Measurements from ENCODE around the gene GALNT9. TPM values are rescaled to one million over a fixed set of nuclear protein-coding genes. Genes with fewer than 3 reads are reported as not detected.
A peak's percentile ranks its signal among the peaks of the same experiment; 100 is the strongest.

GALNT9 gene
- total and polyA plus RNA-seq, 2 donors (not counting 1 experiment from before 2014, with no cell fraction given): 0.10 to 2.8 TPM

DNA sequence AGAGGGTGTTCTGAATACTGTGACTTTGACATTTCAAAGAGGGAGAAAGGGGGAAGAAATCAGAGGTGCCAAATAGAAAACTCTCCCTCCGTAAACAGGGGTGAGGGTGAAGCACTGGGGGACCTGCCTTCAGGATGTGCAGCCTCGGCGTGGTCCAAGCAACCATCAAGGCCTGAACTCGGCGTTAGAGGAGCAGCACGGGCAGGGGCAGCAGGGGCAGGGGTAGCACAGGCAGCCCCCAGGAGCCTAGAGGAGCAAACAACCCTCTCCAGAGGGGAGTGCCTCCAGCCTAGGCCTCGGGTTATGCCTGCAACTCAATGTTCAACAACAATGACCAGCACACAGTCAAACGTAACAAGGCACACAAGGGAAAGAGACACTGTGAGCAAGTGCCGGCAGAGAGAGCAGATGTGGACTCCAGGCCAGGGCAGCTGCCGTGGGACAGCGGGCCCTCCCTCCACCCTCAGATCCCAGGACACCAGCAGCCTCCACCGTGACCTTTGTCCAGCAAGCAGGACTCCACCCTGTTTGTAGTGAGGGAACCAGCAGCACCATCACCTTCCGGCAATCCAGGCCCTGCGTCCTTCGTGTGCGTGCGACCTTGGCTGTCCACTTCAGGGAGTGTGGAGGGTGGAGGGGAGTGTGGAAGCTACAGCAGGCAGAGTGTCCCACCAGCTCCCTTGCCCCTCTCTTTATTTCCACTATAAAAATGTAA, 18.0 kb downstream of the GALNT9 start:
- H3K4me2 ChIP-seq (ENCODE audit: extremely low read depth, insufficient read depth, low read length): no peak overlapping the region
- H3K27ac ChIP-seq (ENCODE audit: insufficient read depth, low read length): no peak overlapping the region
- no peaks in the 10 kb centered on the region for H3K27me3 ChIP-seq (ENCODE audit: control insufficient read depth, insufficient read depth, low read length)
- H3K4me3 ChIP-seq (replicated peaks in 1 of 4; ENCODE audit: control extremely low read depth in 1 of 4, insufficient read depth in 1 of 4, low read depth in 3 of 4, low read length in 4 of 4): no peak overlapping the region
- no peaks in the 10 kb centered on the region for H4K20me1 ChIP-seq (ENCODE audit: control insufficient read depth, extremely low read depth, insufficient read depth, low read length)
- no peak overlapping the region for H3K9ac ChIP-seq (ENCODE audit: insufficient read depth, low read length)
- H2AFZ ChIP-seq (ENCODE audit: low read length): no peak overlapping the region
- no peaks in the 10 kb centered on the region for H3K36me3 ChIP-seq (ENCODE audit: control insufficient read depth, insufficient read depth, low read length)
- H3K4me1 ChIP-seq (ENCODE audit: control insufficient read depth, extremely low read depth, insufficient read depth, low read length): no peaks in the 10 kb centered on the region
- no peaks in the 10 kb centered on the region for H3K9me3 ChIP-seq (ENCODE audit: control insufficient read depth, insufficient read depth, low read depth, low read length)
- TF ChIP-seq EZH2 (IDR thresholded peaks at IDR 0.05; ENCODE audit: low read length, missing control alignments) (no peak), CTCF (conservative IDR thresholded peaks at IDR 0.05 in 1 of 2, IDR thresholded peaks at IDR 0.05 in 1 of 2; ENCODE audit: low read depth in 1 of 2, low read length in 2 of 2) (no peak)
- DNase-seq (ENCODE audit: low read depth in 2 of 2): no peak
- no peaks in the 10 kb centered on the region for H3K79me2 ChIP-seq (ENCODE audit: control insufficient read depth, insufficient read depth, low read length)

DNA sequence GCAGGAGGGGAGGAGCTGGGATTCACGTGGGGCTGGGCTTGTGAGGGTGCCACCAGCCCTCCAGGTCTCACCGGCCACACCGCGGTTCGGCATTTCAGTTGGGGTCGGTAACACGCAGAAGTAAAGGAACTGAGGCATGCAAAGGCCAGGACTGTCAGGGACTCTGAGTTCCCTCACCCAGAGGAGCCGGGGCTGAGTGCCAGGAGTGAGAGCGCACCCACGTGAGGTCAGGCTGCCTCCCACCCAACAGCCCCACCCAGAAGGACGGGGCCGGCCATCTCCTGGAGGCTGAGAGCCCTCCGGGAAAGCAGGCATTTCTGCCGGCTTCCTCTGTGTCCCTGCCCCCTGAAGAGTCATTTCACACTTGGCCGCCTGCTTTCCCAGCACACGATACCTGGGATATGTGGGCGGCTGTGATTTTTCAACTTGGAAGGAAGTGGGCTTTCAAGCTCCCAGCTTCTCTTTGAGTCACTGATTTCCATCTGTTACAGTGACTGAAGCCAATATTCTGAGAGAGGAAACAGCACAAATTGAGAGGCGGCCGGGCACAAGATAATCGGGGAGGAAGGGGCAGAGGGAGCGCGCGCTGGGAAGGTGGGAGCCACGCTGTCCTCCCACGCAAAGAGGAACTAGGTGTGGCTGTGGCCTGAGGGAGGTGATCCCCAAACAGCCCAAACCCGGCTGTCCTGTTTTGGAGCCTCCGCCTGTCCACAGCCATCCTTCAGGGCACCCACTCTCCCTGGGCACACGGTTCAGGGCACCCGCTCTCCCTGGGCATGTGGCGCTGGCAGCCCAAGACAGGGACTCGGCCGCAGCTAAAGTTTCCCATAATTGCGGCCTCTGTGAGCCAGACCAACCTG, 19.0 kb downstream of the GALNT9 start:
- Histone ChIP-seq H4K20me1 (ENCODE audit: control insufficient read depth, extremely low read depth, insufficient read depth, low read length) (no peaks in the 10 kb centered on the region), H3K27ac (ENCODE audit: insufficient read depth, low read length) (no peak overlapping the region), H2AFZ (ENCODE audit: low read length) (no peak overlapping the region), H3K4me2 (ENCODE audit: extremely low read depth, insufficient read depth, low read length) (no peak overlapping the region), H3K4me1 (ENCODE audit: control insufficient read depth, extremely low read depth, insufficient read depth, low read length) (no peaks in the 10 kb centered on the region), H3K9me3 (ENCODE audit: control insufficient read depth, insufficient read depth, low read depth, low read length) (no peaks in the 10 kb centered on the region), H3K79me2 (ENCODE audit: control insufficient read depth, insufficient read depth, low read length) (no peaks in the 10 kb centered on the region), H3K9ac (ENCODE audit: insufficient read depth, low read length) (no peak overlapping the region), H3K4me3 (replicated peaks in 1 of 4; ENCODE audit: control extremely low read depth in 1 of 4, insufficient read depth in 1 of 4, low read depth in 3 of 4, low read length in 4 of 4) (no peak overlapping the region), H3K27me3 (ENCODE audit: control insufficient read depth, insufficient read depth, low read length) (no peaks in the 10 kb centered on the region), H3K36me3 (ENCODE audit: control insufficient read depth, insufficient read depth, low read length) (no peaks in the 10 kb centered on the region)
- DNase-seq (ENCODE audit: low read depth in 2 of 2): peak in 1 of 2 donors; percentile 54
- TF ChIP-seq EZH2 (IDR thresholded peaks at IDR 0.05; ENCODE audit: low read length, missing control alignments) (no peak), CTCF (conservative IDR thresholded peaks at IDR 0.05 in 1 of 2, IDR thresholded peaks at IDR 0.05 in 1 of 2; ENCODE audit: low read depth in 1 of 2, low read length in 2 of 2) (no peak)

DNA sequence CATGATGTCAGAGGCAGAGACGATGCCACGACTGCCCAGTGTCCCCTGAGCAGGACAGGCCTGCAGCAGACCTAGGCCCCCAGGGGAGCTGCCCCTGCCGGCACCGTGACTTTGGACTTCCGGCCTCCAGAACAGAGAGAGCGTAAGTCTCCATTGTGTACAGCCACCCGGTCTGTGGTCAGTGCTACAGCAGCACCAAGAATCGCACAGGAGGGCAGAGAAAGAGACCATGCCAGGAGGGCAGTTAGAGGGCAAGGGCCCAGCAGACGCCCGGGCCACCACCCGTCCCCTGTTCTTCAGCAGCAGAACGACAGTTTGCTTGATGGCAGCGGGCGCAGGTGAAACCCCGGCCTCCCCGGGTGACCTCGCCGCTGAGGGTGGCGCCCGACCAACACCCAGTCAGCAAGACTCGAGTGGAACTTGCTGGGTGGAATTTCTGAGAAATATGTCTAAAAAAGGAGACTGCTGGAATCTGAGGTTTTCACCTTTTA, 19.7 kb downstream of the GALNT9 start:
- no peak overlapping the region for H3K4me3 ChIP-seq (replicated peaks in 1 of 4; ENCODE audit: control extremely low read depth in 1 of 4, insufficient read depth in 1 of 4, low read depth in 3 of 4, low read length in 4 of 4)
- no peaks in the 10 kb centered on the region for H3K9me3 ChIP-seq (ENCODE audit: control insufficient read depth, insufficient read depth, low read depth, low read length)
- no peaks in the 10 kb centered on the region for H3K4me1 ChIP-seq (ENCODE audit: control insufficient read depth, extremely low read depth, insufficient read depth, low read length)
- DNase-seq (ENCODE audit: low read depth in 2 of 2): no peak
- H3K27me3 ChIP-seq (ENCODE audit: control insufficient read depth, insufficient read depth, low read length): no peaks in the 10 kb centered on the region
- no peak overlapping the region for H2AFZ ChIP-seq (ENCODE audit: low read length)
- H3K9ac ChIP-seq (ENCODE audit: insufficient read depth, low read length): no peak overlapping the region
- H3K36me3 ChIP-seq (ENCODE audit: control insufficient read depth, insufficient read depth, low read length): no peaks in the 10 kb centered on the region
- H3K79me2 ChIP-seq (ENCODE audit: control insufficient read depth, insufficient read depth, low read length): no peaks in the 10 kb centered on the region
- no peak overlapping the region for H3K4me2 ChIP-seq (ENCODE audit: extremely low read depth, insufficient read depth, low read length)
- H3K27ac ChIP-seq (ENCODE audit: insufficient read depth, low read length): no peak overlapping the region
- TF ChIP-seq CTCF (conservative IDR thresholded peaks at IDR 0.05 in 1 of 2, IDR thresholded peaks at IDR 0.05 in 1 of 2; ENCODE audit: low read depth in 1 of 2, low read length in 2 of 2) (no peak), EZH2 (IDR thresholded peaks at IDR 0.05; ENCODE audit: low read length, missing control alignments) (no peak)
- H4K20me1 ChIP-seq (ENCODE audit: control insufficient read depth, extremely low read depth, insufficient read depth, low read length): no peaks in the 10 kb centered on the region
